Progenitor cell of endocrine pancreas (in vitro differentiated cells): Measurements from ENCODE around the gene DNASE1L3. TPM values are rescaled to one million over a fixed set of nuclear protein-coding genes. Genes with fewer than 3 reads are reported as not detected.

Experiments used
- DNase-seq: peaks from one replicate; pipeline ENCODE4 v3.0.0; 2021; ENCODE audit warnings: low spot score; ENCODE audit not compliant: unreplicated experiment
- H3K27ac Mint-ChIP-seq: 2 replicates; pipeline ENCODE4 v1.8.0; 2021; ENCODE audit warnings: mild to moderate bottlenecking, moderate library complexity, mixed read lengths
- H3K27me3 Mint-ChIP-seq: 2 replicates; pipeline ENCODE4 v1.8.0; 2021; ENCODE audit warnings: mixed read lengths
- H3K36me3 Mint-ChIP-seq: 2 replicates; pipeline ENCODE4 v1.8.0; 2022; ENCODE audit warnings: mixed read lengths; ENCODE audit not compliant: insufficient read depth
- H3K4me1 Mint-ChIP-seq: 2 replicates; pipeline ENCODE4 v1.8.0; 2021; ENCODE audit warnings: low read depth, mixed read lengths
- H3K4me3 Mint-ChIP-seq: 2 replicates; pipeline ENCODE4 v1.8.0; 2021; ENCODE audit warnings: low read depth, mild to moderate bottlenecking, moderate library complexity, mixed read lengths
- H3K9me3 Mint-ChIP-seq: 2 replicates; pipeline ENCODE4 v1.8.0; 2021; ENCODE audit warnings: low read depth, mixed read lengths
- total RNA-seq: library from RNA; stranded (reverse); gene quantifications from 2 replicates; pipeline ENCODE4 v1.2.1, GENCODE V29; 2021
- TF ChIP-seq, protein P1 (sequence below): fragments of 200-600 bp; sonication (generic); IDR thresholded peaks from one replicate; pipeline ENCODE4 v1.5.0; 2021; ENCODE audit warnings: antibody characterized with exemption, mild to moderate bottlenecking; ENCODE audit not compliant: unreplicated experiment

DNASE1L3 gene
- total RNA-seq, 1 donor from 2014 or later: not detected

DNA sequence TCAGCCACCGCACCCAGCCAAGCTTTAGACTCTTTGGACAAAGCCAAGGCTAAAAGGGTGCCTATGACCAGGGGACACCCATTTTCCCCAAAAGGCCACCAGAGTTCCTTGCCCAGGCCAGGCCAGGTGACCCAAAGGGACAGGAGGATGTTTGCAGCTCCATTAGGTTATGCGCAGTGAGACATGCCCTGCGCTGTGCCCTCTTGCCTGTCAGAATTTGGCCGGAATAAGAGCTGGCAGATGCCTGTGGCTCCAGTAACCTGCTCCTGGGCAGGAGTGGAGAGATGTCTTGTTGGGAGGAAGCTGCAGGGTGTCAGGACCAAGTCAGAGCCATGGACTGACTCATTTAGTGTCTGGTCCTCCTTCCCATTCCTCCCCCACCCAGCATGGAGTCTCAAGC is 20.5 kb downstream of the DNASE1L3 start:
- TF ChIP-seq, protein P1, sequence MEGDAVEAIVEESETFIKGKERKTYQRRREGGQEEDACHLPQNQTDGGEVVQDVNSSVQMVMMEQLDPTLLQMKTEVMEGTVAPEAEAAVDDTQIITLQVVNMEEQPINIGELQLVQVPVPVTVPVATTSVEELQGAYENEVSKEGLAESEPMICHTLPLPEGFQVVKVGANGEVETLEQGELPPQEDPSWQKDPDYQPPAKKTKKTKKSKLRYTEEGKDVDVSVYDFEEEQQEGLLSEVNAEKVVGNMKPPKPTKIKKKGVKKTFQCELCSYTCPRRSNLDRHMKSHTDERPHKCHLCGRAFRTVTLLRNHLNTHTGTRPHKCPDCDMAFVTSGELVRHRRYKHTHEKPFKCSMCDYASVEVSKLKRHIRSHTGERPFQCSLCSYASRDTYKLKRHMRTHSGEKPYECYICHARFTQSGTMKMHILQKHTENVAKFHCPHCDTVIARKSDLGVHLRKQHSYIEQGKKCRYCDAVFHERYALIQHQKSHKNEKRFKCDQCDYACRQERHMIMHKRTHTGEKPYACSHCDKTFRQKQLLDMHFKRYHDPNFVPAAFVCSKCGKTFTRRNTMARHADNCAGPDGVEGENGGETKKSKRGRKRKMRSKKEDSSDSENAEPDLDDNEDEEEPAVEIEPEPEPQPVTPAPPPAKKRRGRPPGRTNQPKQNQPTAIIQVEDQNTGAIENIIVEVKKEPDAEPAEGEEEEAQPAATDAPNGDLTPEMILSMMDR: no peak
- Mint-ChIP-seq H3K27me3 (no peaks in the 10 kb centered on the region), H3K27ac (no peak overlapping the region), H3K9me3 (no peaks in the 10 kb centered on the region), H3K36me3 (no peaks in the 10 kb centered on the region), H3K4me3 (no peak overlapping the region), H3K4me1 (peaks cover 8% of the 10 kb centered on the region)
- no peak for DNase-seq

DNA sequence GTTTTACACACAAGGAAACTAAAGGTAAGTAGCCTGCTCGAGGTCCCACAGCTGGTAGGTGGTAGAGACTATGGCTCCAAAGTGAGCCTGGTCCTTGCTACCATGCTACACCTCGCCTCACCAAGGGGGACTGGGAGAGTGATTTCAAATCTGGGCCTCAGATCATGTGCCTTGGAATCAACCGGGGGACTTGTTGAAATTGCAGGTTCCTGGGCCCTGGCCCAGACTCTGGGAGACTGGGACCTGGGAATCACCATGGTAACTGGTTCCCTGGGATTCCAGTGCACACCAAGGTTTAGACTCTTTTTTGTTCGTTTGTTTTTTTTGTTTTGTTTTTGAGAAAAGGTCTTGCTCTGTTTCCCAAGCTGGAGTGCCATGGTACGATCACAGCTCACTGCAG is 21.1 kb downstream of the DNASE1L3 start:
- peaks cover 8% of the 10 kb centered on the region for H3K4me1 Mint-ChIP-seq
- H3K9me3 Mint-ChIP-seq: no peaks in the 10 kb centered on the region
- no peaks in the 10 kb centered on the region for H3K27me3 Mint-ChIP-seq
- DNase-seq: no peak
- H3K4me3 Mint-ChIP-seq: no peak overlapping the region
- no peaks in the 10 kb centered on the region for H3K36me3 Mint-ChIP-seq
- TF ChIP-seq, protein P1: no peak
- H3K27ac Mint-ChIP-seq: no peak overlapping the region

DNA sequence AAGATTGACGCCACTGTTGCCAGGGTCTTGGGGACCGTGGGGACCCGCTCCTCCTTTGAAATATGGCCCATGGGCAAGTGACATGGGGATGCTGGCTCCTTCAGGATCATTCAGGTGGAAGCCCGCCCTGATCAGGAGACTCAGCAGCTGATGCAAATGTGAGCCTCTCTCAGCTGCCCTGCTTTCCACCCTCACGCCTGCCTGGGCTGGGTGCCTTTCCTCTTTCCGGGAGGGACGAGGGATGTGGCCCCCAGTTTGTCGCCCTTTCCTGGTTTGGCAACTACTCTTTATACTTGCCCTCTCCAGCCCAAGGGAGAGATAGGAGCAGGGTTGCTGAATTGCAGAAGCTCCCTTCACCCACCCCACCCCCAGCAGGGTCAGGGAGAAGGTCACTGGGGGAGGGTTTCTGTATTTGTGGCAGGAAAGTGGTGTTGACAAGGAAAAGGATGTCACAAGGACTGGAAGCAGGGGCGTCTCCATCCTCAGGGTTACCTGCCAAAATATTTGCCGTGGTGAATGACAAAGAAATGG is 21.8 kb downstream of the DNASE1L3 start:
- DNase-seq: no peak
- TF ChIP-seq, protein P1: no peak
- no peaks in the 10 kb centered on the region for H3K9me3 Mint-ChIP-seq
- no peaks in the 10 kb centered on the region for H3K27me3 Mint-ChIP-seq
- peaks cover 8% of the 10 kb centered on the region for H3K4me1 Mint-ChIP-seq
- no peaks in the 10 kb centered on the region for H3K36me3 Mint-ChIP-seq
- no peak overlapping the region for H3K4me3 Mint-ChIP-seq
- no peak overlapping the region for H3K27ac Mint-ChIP-seq

DNA sequence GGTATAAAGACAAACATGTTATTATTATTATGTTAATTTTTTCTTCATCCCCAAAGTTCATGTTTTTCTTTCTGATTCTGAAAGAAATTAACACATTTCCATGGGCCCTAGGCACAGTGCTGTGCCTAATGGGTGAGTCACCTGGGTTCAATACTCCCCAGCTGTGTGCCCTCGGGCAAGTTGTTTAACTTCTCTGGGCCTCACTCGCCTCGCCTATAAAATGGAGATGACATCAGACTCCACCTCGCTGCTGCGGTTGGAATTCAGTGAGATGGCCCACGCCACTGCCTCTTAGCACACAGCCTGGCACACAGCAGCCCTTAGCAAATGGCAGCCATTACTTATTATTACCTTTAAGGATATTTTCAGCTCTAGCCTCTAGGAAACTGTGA is 22.6 kb downstream of the DNASE1L3 start:
- Mint-ChIP-seq H3K4me1 (peaks cover 8% of the 10 kb centered on the region), H3K27me3 (no peaks in the 10 kb centered on the region), H3K9me3 (no peaks in the 10 kb centered on the region), H3K4me3 (no peak overlapping the region), H3K27ac (peak overlapping the region; percentile 62), H3K36me3 (no peaks in the 10 kb centered on the region)
- DNase-seq: no peak
- TF ChIP-seq, protein P1: no peak

DNA sequence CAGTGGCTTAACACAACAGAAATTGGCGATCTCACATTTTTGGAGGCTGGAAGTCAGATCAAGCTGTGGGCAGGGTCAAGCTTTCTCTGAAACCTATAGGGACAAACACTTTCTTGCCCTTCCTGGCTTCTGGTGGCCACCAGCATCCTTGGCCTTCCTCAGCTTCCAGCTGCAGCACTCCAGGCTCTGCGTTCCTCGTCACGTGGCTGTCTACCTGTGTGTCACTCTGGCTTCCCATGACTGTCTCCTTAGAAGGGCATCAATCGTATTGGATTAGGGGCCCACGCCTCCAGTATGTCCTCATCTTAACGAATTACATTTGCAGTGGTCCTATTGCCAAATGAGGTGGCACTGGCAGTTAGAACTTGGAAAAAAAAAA is 25.8 kb downstream of the DNASE1L3 start:
- Mint-ChIP-seq H3K27me3 (no peaks in the 10 kb centered on the region), H3K27ac (no peak overlapping the region), H3K4me3 (no peak overlapping the region), H3K9me3 (no peaks in the 10 kb centered on the region), H3K4me1 (peaks cover 9% of the 10 kb centered on the region), H3K36me3 (no peaks in the 10 kb centered on the region)
- DNase-seq: no peak
- TF ChIP-seq, protein P1: no peak
